M059J (cell line): ENCODE measurements around the gene CCDC74B. TPM values are rescaled to one million over a fixed set of nuclear protein-coding genes. Genes with fewer than 3 reads are reported as not detected.
A peak's percentile ranks its signal among the peaks of the same experiment; 100 is the strongest.
"Not testable (repeated sequence)": the region's sequence is repeated elsewhere in the genome, so short reads cannot be mapped to it uniquely, and the experiment has no call there.

ENCODE experiments used
- DNase-seq: peaks from one replicate; pipeline ENCODE4 v3.0.0-alpha.2; 2012; ENCODE audit warnings: low read depth
- total RNA-seq: library from RNA; depleted of rRNA; stranded (reverse); fragments of >200 nt; shearing (Covaris generic); gene quantifications from 2 replicates; pipeline ENCODE4 v1.2.3, GENCODE V29; 2014

CCDC74B gene
- total RNA-seq, 1 experiment from 2014 or later: 4.2 TPM

DNA sequence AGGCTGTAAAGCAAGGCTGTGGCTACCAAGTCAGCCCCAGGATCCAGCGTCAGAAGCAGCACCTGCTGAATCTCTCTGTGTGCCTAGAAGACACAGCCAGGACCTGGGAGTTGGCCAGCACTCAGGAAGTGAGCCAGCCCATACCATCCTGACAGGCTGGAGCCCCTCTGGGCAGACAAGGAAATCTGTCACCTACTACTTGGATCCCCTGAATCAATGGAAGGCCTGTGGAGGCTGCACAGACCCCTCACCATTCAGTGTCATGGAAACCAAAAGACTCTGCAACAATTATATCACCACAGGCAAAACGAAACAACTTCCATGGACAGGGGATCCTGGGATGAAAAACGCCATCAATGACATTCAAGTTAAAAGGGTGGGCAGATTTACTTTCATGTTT is 21.7 kb upstream of the CCDC74B start:
- not testable (repeated sequence) for DNase-seq

- DNase-seq: no peak
These were observed 20.5 kb upstream of the CCDC74B start for GRCh38 chr2:130165293-130166016.

DNA sequence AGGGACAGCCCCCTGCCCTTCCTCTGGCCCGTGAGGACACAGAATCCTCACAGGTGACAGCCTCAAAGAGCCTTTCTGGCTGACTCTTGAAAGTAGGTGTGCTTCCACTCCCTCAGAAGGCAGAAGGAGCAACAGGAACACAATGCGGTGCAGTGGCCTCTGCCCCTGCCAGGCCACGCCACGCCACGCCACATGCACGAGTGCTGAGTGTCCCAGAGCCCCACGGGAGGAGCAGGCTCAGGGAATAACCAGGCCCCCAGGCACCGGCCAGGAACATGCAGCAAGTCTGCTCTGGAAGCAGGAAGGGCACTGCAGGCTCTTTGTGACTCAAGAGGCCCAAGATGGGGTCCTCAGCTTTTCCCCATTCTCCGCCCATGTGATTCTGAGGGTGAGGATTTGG is 18.1 kb upstream of the CCDC74B start:
- no peak for DNase-seq

- DNase-seq: not testable (repeated sequence)
These were observed 17.6 kb upstream of the CCDC74B start for GRCh38 chr2:130162486-130162885.

GRCh38 chr2:130160838-130161705 is 16.2 kb upstream of the CCDC74B start:
- DNase-seq: not testable (repeated sequence)

DNA sequence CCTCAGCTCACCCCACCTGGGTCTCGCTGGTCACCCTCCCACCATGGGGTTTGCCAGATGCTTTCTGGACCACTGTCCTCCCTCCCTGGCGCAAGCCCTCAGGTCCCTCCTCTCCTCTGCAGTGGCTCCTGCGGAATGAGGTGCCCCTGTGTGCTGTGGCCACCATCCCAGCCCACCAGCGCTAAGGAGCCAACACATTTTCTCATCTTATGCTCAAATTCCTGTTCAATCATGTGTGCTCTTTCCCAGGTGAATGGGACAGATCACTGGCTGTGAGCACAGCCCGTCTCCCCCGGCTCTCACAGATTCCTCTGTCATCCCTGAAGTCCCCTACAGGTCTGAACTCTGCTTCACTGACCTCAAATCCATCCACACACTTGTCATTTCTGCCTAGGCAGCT is 15.2 kb upstream of the CCDC74B start:
- DNase-seq: no peak

DNA sequence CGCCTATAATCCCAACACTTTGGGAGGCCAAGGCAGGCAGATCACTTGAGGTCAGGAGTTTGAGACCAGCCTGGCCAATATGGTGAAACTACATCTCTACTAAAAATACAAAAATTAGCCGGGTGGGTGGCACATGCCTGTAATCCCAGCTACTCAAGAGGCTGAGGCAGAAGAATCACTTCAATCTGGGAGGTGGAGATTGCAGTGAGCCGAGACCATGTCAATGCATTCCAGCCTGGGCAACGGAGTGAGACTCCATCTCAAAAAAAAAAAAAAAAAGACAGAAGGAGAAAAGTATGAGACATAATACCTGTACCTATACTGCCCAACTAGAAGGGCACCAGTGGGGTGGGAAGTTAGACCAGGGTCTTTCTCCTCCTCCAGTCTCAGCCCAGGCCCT is 14.5 kb upstream of the CCDC74B start:
- DNase-seq: not testable (repeated sequence)

- no peak for DNase-seq
These were observed 13.7 kb upstream of the CCDC74B start for GRCh38 chr2:130158631-130159030.

DNA sequence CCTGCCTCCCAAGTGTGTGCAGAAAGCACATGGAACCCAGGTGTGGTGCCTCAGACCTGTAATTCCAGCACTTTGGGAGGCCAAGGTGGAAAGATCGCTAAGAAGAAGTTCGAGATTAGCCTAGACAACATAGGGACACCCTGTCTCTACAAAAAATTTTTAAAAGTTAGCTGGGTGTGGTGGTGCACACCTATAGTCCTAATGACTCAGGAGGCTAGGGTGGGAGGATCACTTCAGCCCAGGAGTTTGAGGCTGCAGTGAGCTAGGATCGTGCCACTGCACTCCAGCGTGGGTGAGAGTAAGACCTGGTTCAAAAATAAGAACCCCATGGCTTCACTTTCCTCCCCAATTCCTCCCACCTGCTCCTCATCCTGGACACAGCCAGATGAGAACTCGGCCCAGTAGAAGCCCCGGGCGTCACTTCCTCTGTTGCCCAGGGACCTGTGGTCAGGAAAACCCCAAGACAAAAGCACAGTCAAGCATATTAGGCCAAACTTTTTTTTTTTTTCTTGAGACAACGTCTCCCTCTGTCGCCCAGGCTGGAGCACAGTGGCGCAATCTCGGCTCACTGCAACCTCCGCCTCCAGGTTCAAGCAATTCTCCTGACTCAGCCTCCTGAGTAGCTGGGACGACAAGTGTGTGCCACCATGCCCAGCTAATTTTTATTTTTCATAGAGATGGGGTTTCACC is 13.1 kb upstream of the CCDC74B start:
- not testable (repeated sequence) for DNase-seq

- peak; percentile 1 for DNase-seq
These were observed 12.4 kb upstream of the CCDC74B start for GRCh38 chr2:130157354-130157753.

DNA sequence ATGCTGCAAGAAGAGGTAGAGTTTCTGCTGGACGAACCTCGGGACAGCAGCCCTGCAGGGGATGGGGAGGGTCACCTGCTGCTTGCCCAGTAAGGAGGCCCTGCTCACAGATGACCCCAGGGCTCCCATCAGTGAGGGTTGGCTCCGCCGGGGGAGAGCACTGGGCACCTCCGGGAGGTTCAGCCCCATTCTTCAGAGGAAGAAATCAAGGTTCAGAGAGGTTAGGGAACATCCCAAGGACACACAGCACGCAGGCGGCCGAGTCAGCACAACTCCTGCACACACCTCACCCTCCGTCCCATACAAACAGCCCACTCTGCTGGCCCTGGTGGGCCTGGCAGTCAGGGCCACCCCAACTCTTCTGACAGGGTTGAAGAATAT is 11.7 kb upstream of the CCDC74B start:
- DNase-seq: no peak

GRCh38 chr2:130155956-130156623 is 11.2 kb upstream of the CCDC74B start:
- DNase-seq: peak; percentile 34

DNA sequence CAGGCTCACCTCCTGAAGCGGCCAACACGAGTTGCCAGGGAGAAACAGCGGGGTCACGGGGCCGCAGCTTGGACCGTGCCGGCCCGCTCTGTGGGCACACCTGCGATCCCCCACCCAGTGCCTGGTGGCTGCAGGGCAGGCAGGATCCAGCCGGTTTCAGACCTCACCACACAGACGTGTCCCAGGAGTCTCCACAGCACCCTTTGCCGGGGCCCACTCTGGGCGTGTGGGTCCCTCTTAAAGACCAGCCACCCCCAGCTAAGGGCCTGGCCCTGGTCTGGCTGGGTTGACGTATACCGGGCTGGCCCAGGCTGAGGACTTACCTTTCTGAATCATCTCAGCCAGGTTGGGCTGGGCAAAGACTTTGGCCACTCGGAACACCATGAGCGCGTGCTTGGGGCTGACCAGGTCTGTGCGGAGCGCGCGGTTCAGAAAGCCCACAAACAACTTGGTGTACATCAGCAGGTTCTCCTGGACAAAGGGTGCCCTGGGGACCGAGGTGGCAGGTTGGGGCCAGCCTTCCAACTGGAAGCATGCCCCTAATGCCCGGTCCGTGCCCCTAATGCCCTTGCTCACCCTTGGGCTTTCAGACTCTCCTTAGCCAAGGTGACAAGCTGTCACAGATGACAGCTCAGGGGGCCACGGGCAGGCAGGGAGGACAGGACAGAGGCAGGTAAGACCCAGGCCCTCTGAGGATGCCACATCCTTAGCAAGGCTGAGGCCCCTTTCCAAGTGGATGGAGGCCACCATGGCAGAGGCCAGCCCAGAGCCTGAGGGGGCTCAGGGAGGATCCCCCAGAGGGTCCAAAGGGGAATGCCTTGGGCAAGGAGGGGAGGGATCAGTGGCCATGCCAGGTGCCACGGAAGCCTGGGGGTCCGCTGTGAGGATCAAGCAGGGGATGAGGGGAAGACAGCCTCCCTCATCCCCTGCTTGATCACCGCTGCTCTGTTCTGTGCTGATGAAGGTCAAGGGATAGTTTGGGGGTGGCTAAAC is 10.2 kb upstream of the CCDC74B start:
- no peak for DNase-seq

DNA sequence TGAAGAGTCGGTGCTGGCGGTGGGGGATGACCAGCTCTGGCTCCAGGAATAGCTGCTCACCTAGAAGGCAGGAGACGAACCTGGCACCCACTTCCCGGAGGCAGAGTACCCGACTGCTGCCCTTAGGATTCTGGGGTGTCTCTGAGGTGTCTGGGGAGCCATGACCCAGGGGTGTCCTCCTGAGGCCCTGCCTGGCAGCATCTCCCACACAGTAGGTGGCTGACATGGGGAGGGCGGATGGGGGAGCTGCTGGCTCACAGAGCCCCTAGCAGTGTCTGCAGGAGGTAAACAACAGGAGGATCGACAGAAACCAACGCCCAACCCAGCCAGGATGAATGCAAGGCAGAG is 9.5 kb upstream of the CCDC74B start:
- not testable (repeated sequence) for DNase-seq

- not testable (repeated sequence) for DNase-seq
These were observed 9.0 kb upstream of the CCDC74B start for GRCh38 chr2:130153721-130154422.

DNA sequence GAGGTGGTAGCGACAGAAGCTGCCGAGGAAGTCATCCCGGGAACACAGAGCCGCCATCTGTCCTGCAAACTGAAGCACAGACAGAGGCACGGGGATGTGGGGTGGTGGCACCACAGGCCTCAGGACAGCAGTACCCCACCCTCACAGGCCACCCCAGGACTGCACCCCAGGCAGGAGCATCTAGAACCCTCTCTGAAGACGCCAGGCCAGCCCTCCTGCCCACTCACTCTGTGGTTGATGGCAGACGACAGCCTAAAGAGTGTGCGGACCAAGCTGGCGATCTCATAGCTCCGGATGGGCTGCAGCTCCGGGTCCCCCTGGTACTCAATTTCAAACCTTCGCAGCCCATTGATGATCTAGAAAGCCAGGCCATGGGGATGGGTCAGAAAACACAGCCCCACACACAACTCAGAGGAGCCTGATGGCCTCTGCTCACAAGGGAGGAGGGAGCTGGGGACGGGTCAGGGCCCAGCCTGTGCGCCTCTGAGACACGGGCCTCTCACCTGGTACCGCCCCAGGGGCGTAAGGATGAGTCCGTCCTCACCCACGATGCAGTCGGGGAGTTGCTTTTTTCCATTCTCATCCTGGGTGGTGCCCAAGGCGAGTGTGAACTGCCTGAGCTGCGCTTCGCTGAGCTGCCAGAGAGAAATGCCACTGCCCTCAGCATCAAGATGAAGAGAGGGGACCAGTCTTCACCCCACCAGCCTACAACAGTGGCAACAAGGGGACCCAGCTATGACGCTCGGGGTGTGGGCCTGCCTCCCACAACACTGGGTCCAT is 8.1 kb upstream of the CCDC74B start:
- DNase-seq: no peak

- DNase-seq: not testable (repeated sequence)
These were observed 7.4 kb upstream of the CCDC74B start for GRCh38 chr2:130152136-130152815.

- not testable (repeated sequence) for DNase-seq
These were observed 6.2 kb upstream of the CCDC74B start for GRCh38 chr2:130151145-130151512.
